GM18909 (cell line): ENCODE data around the gene NCKAP5.
"Not testable (repeated sequence)": the region's sequence is repeated elsewhere in the genome, so short reads cannot be mapped to it uniquely, and the experiment has no call there.

ENCODE experiments used
- ATAC-seq: cut with Tn5 transposase; IDR thresholded peaks from one replicate; pipeline ENCODE4 v1.9.1; 2021; ENCODE audit warnings: mild to moderate bottlenecking; ENCODE audit not compliant: unreplicated experiment, poor library complexity

Gene NCKAP5

GRCh38 chr2:133248264-133248663 lies 320.0 kb downstream of the NCKAP5 start:
- ATAC-seq, result no peak

- ATAC-seq, result peak; percentile 75
Observed at GRCh38 chr2:133247631-133248030, 320.6 kb downstream of the NCKAP5 start.

- ATAC-seq, result no peak
Observed at GRCh38 chr2:133241224-133241571, 327.1 kb downstream of the NCKAP5 start.

GRCh38 chr2:133240491-133241223 lies 327.6 kb downstream of the NCKAP5 start:
- no peak for ATAC-seq

- no peak for ATAC-seq
Observed at GRCh38 chr2:133235968-133236367, 332.3 kb downstream of the NCKAP5 start.

GRCh38 chr2:133232556-133232955 lies 335.7 kb downstream of the NCKAP5 start:
- ATAC-seq, result no peak

GRCh38 chr2:133231264-133231663 lies 337.0 kb downstream of the NCKAP5 start:
- ATAC-seq, result no peak

GRCh38 chr2:133229974-133230373 lies 338.3 kb downstream of the NCKAP5 start:
- ATAC-seq, result no peak

- ATAC-seq, result no peak
Observed at GRCh38 chr2:133223226-133223625, 345.0 kb downstream of the NCKAP5 start.

GRCh38 chr2:133221398-133221797 lies 346.9 kb downstream of the NCKAP5 start:
- no peak for ATAC-seq

- ATAC-seq, result no peak
Observed at GRCh38 chr2:133218204-133218603, 350.1 kb downstream of the NCKAP5 start.

- no peak for ATAC-seq
Observed at GRCh38 chr2:133215477-133215876, 352.8 kb downstream of the NCKAP5 start.

GRCh38 chr2:133213651-133214050 lies 354.6 kb downstream of the NCKAP5 start:
- ATAC-seq, result no peak

- no peak for ATAC-seq
Observed at GRCh38 chr2:133209325-133209724, 358.9 kb downstream of the NCKAP5 start.

GRCh38 chr2:133206666-133207065 lies 361.6 kb downstream of the NCKAP5 start:
- ATAC-seq, result not testable (repeated sequence)

GRCh38 chr2:133204421-133204820 lies 363.8 kb downstream of the NCKAP5 start:
- ATAC-seq, result no peak

- no peak for ATAC-seq
Observed at GRCh38 chr2:133200684-133201421, 367.4 kb downstream of the NCKAP5 start.

- ATAC-seq, result no peak
Observed at GRCh38 chr2:133198678-133199077, 369.6 kb downstream of the NCKAP5 start.

- ATAC-seq, result no peak
Observed at GRCh38 chr2:133197156-133197555, 371.1 kb downstream of the NCKAP5 start.

GRCh38 chr2:133194777-133195335 lies 373.4 kb downstream of the NCKAP5 start:
- no peak for ATAC-seq

GRCh38 chr2:133194362-133194655 lies 374.0 kb downstream of the NCKAP5 start:
- no peak for ATAC-seq
